Mesodermal cell (in vitro differentiated cells): ENCODE results near the gene HS3ST4.
"Not testable (repeated sequence)": the region's sequence is repeated elsewhere in the genome, so short reads cannot be mapped to it uniquely, and the experiment has no call there.

Experiments used
- H3K27ac ChIP-seq: 2 replicates; pipeline ENCODE4 v1.7.0; 2013; ENCODE audit warnings: mild to moderate bottlenecking, low read depth, low read length, moderate library complexity; ENCODE audit not compliant: severe bottlenecking
- H3K36me3 ChIP-seq: 2 replicates; pipeline ENCODE4 v1.7.1; 2013; ENCODE audit warnings: mild to moderate bottlenecking, low read length, moderate library complexity; ENCODE audit not compliant: control insufficient read depth, insufficient read depth
- H3K4me1 ChIP-seq: one replicate; pipeline ENCODE4 v1.7.1; 2013; ENCODE audit warnings: mild to moderate bottlenecking, low read length; ENCODE audit not compliant: insufficient read depth, control insufficient read depth, poor library complexity, severe bottlenecking
- H3K4me3 ChIP-seq: 2 replicates; pipeline ENCODE4 v1.7.0; 2013; ENCODE audit warnings: low read length, control low read depth, mild to moderate bottlenecking; ENCODE audit not compliant: insufficient read depth, poor library complexity, severe bottlenecking; ENCODE audit errors: extremely low read depth
- H3K9me3 ChIP-seq: 2 replicates; pipeline ENCODE4 v1.7.1; 2013; ENCODE audit warnings: mild to moderate bottlenecking, low read length, moderate library complexity; ENCODE audit not compliant: control insufficient read depth
- WGBS, 2 experiments: methylation state at CpG; one replicate each; pipeline ENCODE4 v1.1.5; 2013; ENCODE audit warnings: missing lambda C conversion rate in 2 of 2; ENCODE audit not compliant: insufficient coverage in 2 of 2; 5-methylcytosine and 5-hydroxymethylcytosine counted together

Gene HS3ST4

GRCh38 chr16:25988084-25988483 is 296.3 kb downstream of the HS3ST4 start:
- no peak overlapping the region for H3K27ac ChIP-seq
- WGBS, 2 experiments: 88 to 89% methylated on average over 4 of the region's 6 CpGs
- H3K4me1 ChIP-seq: no peaks in the 10 kb centered on the region
- no peaks in the 10 kb centered on the region for H3K36me3 ChIP-seq
- no peaks in the 10 kb centered on the region for H3K9me3 ChIP-seq
- H3K4me3 ChIP-seq: no peak overlapping the region

DNA sequence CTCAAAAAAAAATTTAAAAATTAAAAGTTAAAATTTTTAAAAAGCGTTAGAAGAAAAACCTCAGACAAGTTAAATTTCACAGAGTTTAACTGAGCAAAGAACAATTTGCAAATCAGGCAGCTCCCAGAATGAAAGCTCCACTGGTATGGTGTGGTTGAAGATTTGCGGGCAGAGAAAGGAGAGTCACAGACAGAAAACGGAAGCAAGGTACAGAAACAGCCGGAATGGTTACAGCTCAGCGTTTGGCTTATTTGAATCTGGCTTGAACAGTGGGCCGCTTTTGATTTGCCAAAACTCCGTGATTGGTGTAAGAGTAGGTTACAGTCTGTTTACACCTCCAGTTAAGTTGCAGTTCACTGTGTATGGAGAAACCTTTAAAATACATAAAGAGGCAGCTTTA is 297.1 kb downstream of the HS3ST4 start:
- WGBS, 2 experiments: 85 to 91% methylated on average over 6 of the region's 7 CpGs
- H3K4me1 ChIP-seq: no peaks in the 10 kb centered on the region
- H3K9me3 ChIP-seq: no peaks in the 10 kb centered on the region
- H3K36me3 ChIP-seq: no peaks in the 10 kb centered on the region
- H3K4me3 ChIP-seq: no peak overlapping the region
- H3K27ac ChIP-seq: no peak overlapping the region

DNA sequence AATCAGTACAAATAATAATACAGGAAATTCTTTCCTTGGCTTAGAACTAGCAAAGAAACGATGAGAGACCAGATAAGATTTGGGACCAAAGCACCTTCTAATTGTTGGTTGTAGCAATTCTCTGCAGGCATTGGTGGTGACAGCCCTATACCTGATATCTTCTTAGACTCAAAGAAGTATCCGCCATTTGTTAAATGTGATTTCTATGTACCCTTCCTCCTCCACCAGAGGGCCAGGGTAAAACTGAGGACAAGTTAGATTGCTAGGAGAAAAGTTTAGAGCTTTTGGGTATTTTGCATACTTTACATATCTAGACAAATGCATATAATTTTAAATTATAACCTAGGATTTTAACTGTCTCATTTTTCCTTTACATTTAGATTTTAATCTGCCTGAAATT is 304.3 kb downstream of the HS3ST4 start:
- Histone ChIP-seq H3K36me3 (no peaks in the 10 kb centered on the region), H3K27ac (no peak overlapping the region), H3K4me1 (no peaks in the 10 kb centered on the region), H3K4me3 (no peak overlapping the region), H3K9me3 (no peaks in the 10 kb centered on the region)
- no CpG with 5 or more reads among the region's 2 CpGs for WGBS, 2 experiments

GRCh38 chr16:26005336-26005735 is 313.6 kb downstream of the HS3ST4 start:
- WGBS, 2 experiments: 65 to 71% methylated on average over 2 to 5 of the region's 5 CpGs
- Histone ChIP-seq H3K9me3 (peaks cover 14% of the 10 kb centered on the region), H3K27ac (no peak overlapping the region), H3K36me3 (no peaks in the 10 kb centered on the region), H3K4me3 (no peak overlapping the region), H3K4me1 (no peaks in the 10 kb centered on the region)

DNA sequence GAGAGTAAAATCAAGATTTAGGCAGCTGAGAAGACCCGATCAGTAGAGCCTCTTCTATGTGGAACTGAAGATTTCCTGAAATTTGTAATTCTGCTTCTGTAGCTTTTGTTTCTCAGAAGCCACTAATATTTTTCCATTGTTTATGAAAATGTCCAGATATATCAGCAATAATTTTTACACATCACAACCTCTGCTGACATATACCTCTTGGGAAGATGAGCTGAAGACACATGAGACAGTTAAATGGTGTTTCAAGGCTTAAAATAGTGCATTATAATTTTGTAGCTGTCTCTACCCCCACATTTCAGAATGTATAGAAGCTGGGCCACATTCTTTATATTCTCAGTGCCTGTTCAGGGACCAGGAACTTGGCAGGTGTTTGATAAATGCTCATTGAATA is 320.6 kb downstream of the HS3ST4 start:
- WGBS, 2 experiments: no CpG with 5 or more reads among the region's 1 CpG
- H3K9me3 ChIP-seq: peaks cover 11% of the 10 kb centered on the region
- H3K36me3 ChIP-seq: no peaks in the 10 kb centered on the region
- no peaks in the 10 kb centered on the region for H3K4me1 ChIP-seq
- H3K27ac ChIP-seq: no peak overlapping the region
- no peak overlapping the region for H3K4me3 ChIP-seq

DNA sequence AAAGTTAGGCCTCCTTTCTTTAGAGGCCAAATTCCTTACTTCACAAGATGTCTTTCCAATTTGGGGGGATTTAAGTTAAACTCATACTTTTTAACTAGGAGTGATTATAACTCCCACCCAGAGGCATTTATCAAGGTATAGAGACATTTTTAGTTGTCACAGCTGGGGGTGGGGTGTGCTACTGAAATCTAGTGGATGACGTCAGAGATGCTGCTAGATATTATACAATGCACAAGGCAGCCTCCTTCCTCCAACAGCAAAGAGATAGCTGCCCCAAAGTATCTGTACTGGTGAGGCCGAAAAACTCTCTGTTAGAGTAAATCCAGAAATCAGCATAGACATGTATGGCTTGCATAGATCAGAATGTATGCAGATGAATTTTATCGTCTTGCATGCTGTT is 324.0 kb downstream of the HS3ST4 start:
- Histone ChIP-seq H3K9me3 (peaks cover 17% of the 10 kb centered on the region), H3K27ac (no peak overlapping the region), H3K4me3 (no peak overlapping the region), H3K4me1 (no peaks in the 10 kb centered on the region), H3K36me3 (no peaks in the 10 kb centered on the region)
- WGBS, 2 experiments: 65 to 80% methylated on average over 1 to 2 of the region's 3 CpGs

DNA sequence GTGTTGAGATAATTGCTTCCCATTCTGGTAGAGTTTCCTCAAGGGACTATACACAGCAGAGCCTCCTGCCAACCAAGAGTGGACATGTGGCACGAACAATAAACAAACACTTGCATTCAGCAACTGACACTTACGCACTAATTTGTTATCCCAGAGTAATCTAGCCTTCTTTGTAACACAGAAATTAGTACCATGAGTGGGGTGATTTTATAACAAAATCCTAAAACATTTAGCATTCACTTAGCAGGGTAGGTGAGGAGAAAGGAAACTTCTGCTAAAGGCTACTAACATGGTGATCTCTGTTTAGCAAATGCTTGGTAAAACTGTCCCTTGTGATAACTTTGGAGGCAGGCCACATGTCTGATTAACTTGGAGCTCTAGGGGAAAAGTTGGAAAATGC is 325.2 kb downstream of the HS3ST4 start:
- Histone ChIP-seq H3K4me3 (no peak overlapping the region), H3K9me3 (peaks cover 17% of the 10 kb centered on the region), H3K36me3 (no peaks in the 10 kb centered on the region), H3K4me1 (no peaks in the 10 kb centered on the region), H3K27ac (no peak overlapping the region)
- WGBS, 2 experiments: 0% methylated on average over 1 of the region's 2 CpGs; no CpG with 5 or more reads in 1 of the 2 experiments

- H3K4me1 ChIP-seq: no peaks in the 10 kb centered on the region
- no peak overlapping the region for H3K27ac ChIP-seq
- peaks cover 17% of the 10 kb centered on the region for H3K9me3 ChIP-seq
- H3K4me3 ChIP-seq: no peak overlapping the region
- H3K36me3 ChIP-seq: no peaks in the 10 kb centered on the region
- 33 to 65% methylated on average over 3 to 8 of the region's 12 CpGs for WGBS, 2 experiments
Observed at GRCh38 chr16:26019381-26020242, 327.9 kb downstream of the HS3ST4 start.

GRCh38 chr16:26026709-26027450 is 335.1 kb downstream of the HS3ST4 start:
- WGBS, 2 experiments: 94 to 95% methylated on average over 7 to 8 of the region's 9 CpGs
- H3K27ac ChIP-seq: no peak overlapping the region
- H3K9me3 ChIP-seq: no peaks in the 10 kb centered on the region
- no peak overlapping the region for H3K4me3 ChIP-seq
- no peaks in the 10 kb centered on the region for H3K4me1 ChIP-seq
- H3K36me3 ChIP-seq: no peaks in the 10 kb centered on the region

DNA sequence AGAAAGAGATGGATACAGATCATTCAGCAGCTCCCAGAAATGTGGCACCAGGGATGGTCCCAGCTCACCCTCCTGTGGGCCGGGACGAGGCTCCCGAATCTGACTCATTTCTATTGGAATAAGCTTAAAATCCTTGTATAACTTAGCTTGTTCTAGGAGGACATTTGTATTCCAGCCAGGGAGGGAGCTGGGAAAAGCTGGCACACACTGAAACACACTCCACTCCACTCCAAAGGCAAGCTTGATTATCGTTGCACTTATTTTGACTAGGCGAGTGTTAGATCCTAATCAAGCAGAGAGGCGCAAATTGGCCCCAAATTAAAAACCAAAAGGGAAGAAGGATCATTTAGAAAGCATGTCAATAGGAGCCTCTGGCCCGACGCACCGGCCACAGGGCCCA is 339.5 kb downstream of the HS3ST4 start:
- no peaks in the 10 kb centered on the region for H3K9me3 ChIP-seq
- H3K27ac ChIP-seq: no peak overlapping the region
- H3K4me3 ChIP-seq: no peak overlapping the region
- no peaks in the 10 kb centered on the region for H3K4me1 ChIP-seq
- 90 to 97% methylated on average over 3 to 5 of the region's 9 CpGs for WGBS, 2 experiments
- H3K36me3 ChIP-seq: no peaks in the 10 kb centered on the region

DNA sequence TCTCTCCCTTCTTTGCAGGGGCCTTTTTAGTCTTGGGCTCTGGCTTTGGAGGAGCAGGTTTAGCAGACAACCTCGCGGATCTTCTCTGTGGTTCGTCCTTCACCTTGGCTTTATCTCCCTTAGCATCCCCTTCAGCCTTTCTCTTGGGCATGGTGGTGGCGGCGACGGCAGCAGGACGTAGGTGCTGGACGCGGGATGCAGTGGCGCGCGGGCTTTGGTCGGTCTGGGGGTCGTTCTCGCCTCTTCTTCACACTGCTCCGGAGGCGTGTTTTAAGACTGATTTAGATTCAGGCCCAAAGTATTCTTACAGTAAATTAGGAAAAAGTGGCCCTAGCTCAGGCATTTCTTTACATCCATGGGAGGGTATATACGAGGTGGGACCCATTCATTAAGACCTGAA is 340.9 kb downstream of the HS3ST4 start:
- not testable (repeated sequence) for H3K4me1 ChIP-seq, H3K4me3 ChIP-seq, H3K9me3 ChIP-seq, H3K36me3 ChIP-seq, H3K27ac ChIP-seq
- WGBS, 2 experiments: 93 to 95% methylated on average over 13 to 18 of the region's 18 CpGs
